Measurements from ENCODE around the gene MID1IP1. TPM values are rescaled to one million over a fixed set of nuclear protein-coding genes. Genes with fewer than 3 reads are reported as not detected.

Gene MID1IP1
- total RNA-seq (10 to 100 TPM; 16.4 to 61.7 (median 55.0) TPM), polyA plus RNA-seq (10 to 100 TPM; 15.7 to 23.9 TPM), total RNA-seq (31.8 reads per million, percentile 61 among the genes with 10 or more reads in this experiment)

DNA sequence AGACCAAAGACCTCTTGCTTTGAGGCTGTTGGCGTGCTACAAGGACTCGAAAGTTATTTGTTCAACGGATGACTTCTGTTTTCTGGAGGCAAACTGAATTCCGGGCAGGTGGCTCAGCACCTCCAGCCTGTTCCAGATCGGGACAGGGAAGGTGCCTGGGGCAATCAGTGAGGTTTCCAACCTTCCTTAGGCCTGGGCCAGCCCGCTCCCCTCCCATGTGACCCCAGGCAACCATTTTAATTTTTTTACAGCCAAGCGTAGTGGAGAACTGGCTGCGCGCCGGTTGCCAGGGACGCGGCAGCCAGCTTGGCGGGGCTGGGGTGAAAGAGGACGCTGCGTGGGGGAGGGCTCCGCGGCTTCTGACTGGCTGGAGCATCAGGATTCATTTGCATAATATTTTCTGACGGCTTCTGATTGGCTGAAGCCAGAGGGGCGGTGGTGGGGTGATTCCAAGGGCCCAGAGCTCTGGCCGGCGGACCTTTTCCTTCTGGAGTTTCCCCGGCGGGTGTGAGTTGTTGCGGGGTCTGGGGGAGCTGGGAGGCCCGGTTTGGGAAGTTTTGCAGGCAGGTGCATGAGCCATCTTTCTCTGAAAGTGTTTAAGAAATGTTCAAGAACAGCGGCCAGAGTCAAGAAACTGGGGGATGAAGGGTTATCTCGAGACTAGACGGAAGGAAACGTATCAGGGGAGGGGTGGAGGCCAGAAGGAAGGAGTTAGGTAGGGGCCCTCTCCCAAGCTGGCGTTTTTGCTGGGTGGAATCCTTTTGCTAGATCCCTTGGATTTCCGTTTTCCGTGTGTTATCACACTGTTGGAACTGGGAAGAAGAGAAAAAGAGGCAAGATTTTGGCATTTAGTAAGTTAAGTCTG, at the start of gene MID1IP1:
Gene MID1IP1 (plus strand): TSS at position 479 of the 865 bp plus-strand sequence. CDS start 3,488 bp downstream, outside the sequence.
- peaks cover 0 to 16% (median 13%) of the 10 kb centered on the region in 7 donors for H3K4me1 Mint-ChIP-seq
- intact Hi-C loops (cut with micrococcal nuclease) = loop anchor here (1.0 to 10.0 kb wide), 14 partner anchors 16 to 1934 kb away; partner anchors contain the start of genes BCOR (in 2 of the 2), MED14 (in 2 of the 2), ATP6AP2 (in 1 of the 2) and CXorf38 (in 1 of the 2)
- peaks cover 0 to 25% (median 4%) of the 10 kb centered on the region in 5 donors for H3K36me3 Mint-ChIP-seq
- H3K27ac Mint-ChIP-seq = peak within 1 kb of the TSS; percentile 92 to 98 (median 95)
- no peaks in the 10 kb centered on the region for H3K27me3 ChIP-seq (ENCODE audit: control insufficient read depth in 2 of 2, insufficient read depth in 2 of 2, low read length in 2 of 2)
- ATAC-seq (peak; percentile 77), DNase-seq (peak; percentile 57 to 87 (median 84))
- no peaks in the 10 kb centered on the region for H3K9me3 ChIP-seq (ENCODE audit: control insufficient read depth in 2 of 3, low read length in 3 of 3)
- H3K27ac ChIP-seq (ENCODE audit: low read depth, low read length) = peak within 1 kb of the TSS; percentile 77
- H3K27me3 Mint-ChIP-seq = peaks cover 0 to 6% (median 0%) of the 10 kb centered on the region in 5 donors
- H3K4me3 ChIP-seq (ENCODE audit: low read length) = peak within 1 kb of the TSS; percentile 62
- CTCF ChIA-PET = interaction anchor here (0.7 to 1.4 kb wide), 6 partner anchors 15 to 433 kb away, joined by 3 to 6 read pairs (median 3); no protein-coding TSS in a partner anchor
- peaks cover 0 to 13% (median 0%) of the 10 kb centered on the region in 3 experiments for H3K36me3 ChIP-seq (ENCODE audit: control insufficient read depth in 2 of 3, insufficient read depth in 3 of 3, low read length in 3 of 3)
- H3K9me3 Mint-ChIP-seq = peaks cover 0 to 1% (median 0%) of the 10 kb centered on the region in 11 donors
- no peaks in the 10 kb centered on the region for H3K4me1 ChIP-seq (ENCODE audit: control insufficient read depth in 2 of 2, insufficient read depth in 2 of 2, low read length in 2 of 2)
- H3K4me3 Mint-ChIP-seq = peak within 1 kb of the TSS; percentile 88 to 95 (median 93)
- POLR2A ChIA-PET = interaction anchor here (0.6 to 7.2 kb wide), 10 partner anchors 9 to 1370 kb away, joined by 3 to 51 read pairs (median 4); no protein-coding TSS in a partner anchor

DNA sequence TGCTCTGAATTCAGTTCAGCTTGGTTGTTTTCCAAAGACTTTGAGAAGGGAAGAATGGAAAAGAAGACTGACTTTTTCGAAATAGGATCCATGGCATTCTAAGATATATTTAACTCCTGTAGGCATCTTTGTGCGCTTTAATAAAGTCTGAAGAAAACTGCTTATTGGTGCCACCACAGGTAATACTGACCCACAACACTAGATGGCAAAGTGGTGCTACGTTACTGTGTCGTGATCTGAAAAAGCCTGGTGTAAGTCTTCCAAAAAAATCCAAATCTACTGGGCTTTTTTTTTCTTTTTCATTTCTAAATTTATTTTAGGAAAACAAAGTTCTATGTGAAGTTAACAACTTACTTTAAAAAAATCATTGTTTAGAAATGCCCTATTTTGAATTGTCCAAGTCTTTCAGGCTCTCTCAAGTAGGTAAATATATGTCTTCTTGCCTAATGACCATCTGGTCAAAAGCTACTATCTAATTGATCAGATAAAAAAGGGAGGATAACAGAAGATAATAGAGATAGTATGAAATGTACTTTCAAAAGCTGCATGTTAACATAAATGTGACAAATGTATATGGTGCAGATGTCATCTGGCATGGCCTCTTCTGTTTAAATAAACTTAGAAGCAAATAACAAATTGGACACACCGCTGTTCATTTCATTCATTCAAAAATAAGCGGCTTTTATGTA, 47.0 kb upstream of the MID1IP1 start:
- H3K4me1 ChIP-seq (ENCODE audit: control insufficient read depth in 2 of 2, insufficient read depth in 2 of 2, low read length in 2 of 2) = no peaks in the 10 kb centered on the region
- H3K4me3 Mint-ChIP-seq = no peak overlapping the region
- H3K9me3 ChIP-seq (ENCODE audit: control insufficient read depth in 2 of 3, low read length in 3 of 3) = no peaks in the 10 kb centered on the region
- H3K27ac ChIP-seq (ENCODE audit: low read depth, low read length) = no peak overlapping the region
- no peaks in the 10 kb centered on the region for H3K27me3 Mint-ChIP-seq
- H3K4me1 Mint-ChIP-seq = no peaks in the 10 kb centered on the region
- H3K4me3 ChIP-seq (ENCODE audit: low read length) = no peak overlapping the region
- H3K36me3 Mint-ChIP-seq = no peaks in the 10 kb centered on the region
- H3K9me3 Mint-ChIP-seq = peaks cover 0 to 3% (median 0%) of the 10 kb centered on the region in 11 donors
- CTCF ChIA-PET = interaction anchor here (0.7 to 1.7 kb wide), 2 partner anchors 395 to 398 kb away, joined by 3 to 6 read pairs; no protein-coding TSS in a partner anchor
- peak in 6 of 9 donors; percentile 1 to 40 (median 32) for DNase-seq
- H3K27ac Mint-ChIP-seq = no peak overlapping the region
- no peaks in the 10 kb centered on the region for H3K27me3 ChIP-seq (ENCODE audit: control insufficient read depth in 2 of 2, insufficient read depth in 2 of 2, low read length in 2 of 2)
- peak; percentile 65 for ATAC-seq
- H3K36me3 ChIP-seq (ENCODE audit: control insufficient read depth in 2 of 3, insufficient read depth in 3 of 3, low read length in 3 of 3) = no peaks in the 10 kb centered on the region
- POLR2A ChIA-PET = no interaction called here
- intact Hi-C loops (cut with micrococcal nuclease) = loop anchor here (1.0 to 10.0 kb wide), 4 partner anchors 89 to 488 kb away; no protein-coding TSS in a partner anchor

GRCh38 chrX:38754818-38755718, 46.2 kb upstream of the MID1IP1 start:
- no peaks in the 10 kb centered on the region for H3K36me3 Mint-ChIP-seq
- H3K9me3 Mint-ChIP-seq = peaks cover 0 to 6% (median 0%) of the 10 kb centered on the region in 11 donors
- H3K27ac ChIP-seq (ENCODE audit: low read depth, low read length) = no peak overlapping the region
- H3K27me3 ChIP-seq (ENCODE audit: control insufficient read depth in 2 of 2, insufficient read depth in 2 of 2, low read length in 2 of 2) = no peaks in the 10 kb centered on the region
- ChIA-PET CTCF (interaction anchor here (1.7 kb wide), 1 partner anchor 394 kb away, joined by 6 read pairs; no protein-coding TSS in a partner anchor), POLR2A (no interaction called here)
- no peaks in the 10 kb centered on the region for H3K36me3 ChIP-seq (ENCODE audit: control insufficient read depth in 2 of 3, insufficient read depth in 3 of 3, low read length in 3 of 3)
- H3K4me3 Mint-ChIP-seq = no peak overlapping the region
- no peak overlapping the region for H3K4me3 ChIP-seq (ENCODE audit: low read length)
- H3K4me1 Mint-ChIP-seq = no peaks in the 10 kb centered on the region
- no peak overlapping the region for H3K27ac Mint-ChIP-seq
- DNase-seq (no peak), ATAC-seq (no peak)
- no peaks in the 10 kb centered on the region for H3K4me1 ChIP-seq (ENCODE audit: control insufficient read depth in 2 of 2, insufficient read depth in 2 of 2, low read length in 2 of 2)
- intact Hi-C loops (cut with micrococcal nuclease) = loop anchor here (1.0 to 10.0 kb wide), 4 partner anchors 90 to 487 kb away; no protein-coding TSS in a partner anchor
- H3K9me3 ChIP-seq (ENCODE audit: control insufficient read depth in 2 of 3, low read length in 3 of 3) = no peaks in the 10 kb centered on the region
- H3K27me3 Mint-ChIP-seq = no peaks in the 10 kb centered on the region

DNA sequence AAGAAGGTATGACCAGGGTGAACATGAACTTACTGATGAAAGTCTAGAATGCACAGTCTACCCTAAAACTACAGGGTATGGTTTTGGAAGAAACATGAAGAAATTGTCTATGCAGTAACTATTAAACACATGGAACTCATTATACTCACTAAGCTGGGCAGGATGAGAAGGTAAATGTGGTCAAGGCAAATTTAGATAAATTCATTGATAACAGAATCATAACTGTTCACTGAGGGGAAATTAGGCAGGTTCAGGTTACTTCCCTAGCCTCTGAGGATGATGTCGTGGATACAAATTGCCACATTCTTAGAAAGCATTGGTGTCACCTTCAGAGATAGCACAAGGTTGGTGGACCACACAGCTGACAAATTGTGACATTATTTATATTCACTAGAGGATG, 40.4 kb upstream of the MID1IP1 start:
- Histone ChIP-seq H3K4me3 (ENCODE audit: low read length) (no peak overlapping the region), H3K36me3 (ENCODE audit: control insufficient read depth in 2 of 3, insufficient read depth in 3 of 3, low read length in 3 of 3) (no peaks in the 10 kb centered on the region), H3K9me3 (ENCODE audit: control insufficient read depth in 2 of 3, low read length in 3 of 3) (no peaks in the 10 kb centered on the region), H3K27ac (ENCODE audit: low read depth, low read length) (no peak overlapping the region), H3K27me3 (ENCODE audit: control insufficient read depth in 2 of 2, insufficient read depth in 2 of 2, low read length in 2 of 2) (no peaks in the 10 kb centered on the region), H3K4me1 (ENCODE audit: control insufficient read depth in 2 of 2, insufficient read depth in 2 of 2, low read length in 2 of 2) (no peaks in the 10 kb centered on the region)
- Mint-ChIP-seq H3K27me3 (no peaks in the 10 kb centered on the region), H3K4me1 (no peaks in the 10 kb centered on the region), H3K4me3 (no peak overlapping the region), H3K9me3 (peaks cover 0 to 6% (median 0%) of the 10 kb centered on the region in 11 donors), H3K27ac (no peak overlapping the region), H3K36me3 (no peaks in the 10 kb centered on the region)
- ATAC-seq (no peak), DNase-seq (no peak)
- intact Hi-C loops (cut with micrococcal nuclease) = no loop called here
- ChIA-PET CTCF (no interaction called here), POLR2A (no interaction called here)

GRCh38 chrX:38768079-38768478, 33.2 kb upstream of the MID1IP1 start:
- H3K4me1 ChIP-seq (ENCODE audit: control insufficient read depth in 2 of 2, insufficient read depth in 2 of 2, low read length in 2 of 2) = no peaks in the 10 kb centered on the region
- H3K9me3 ChIP-seq (ENCODE audit: control insufficient read depth in 2 of 3, low read length in 3 of 3) = no peaks in the 10 kb centered on the region
- no peak for ATAC-seq
- Mint-ChIP-seq H3K27me3 (peaks cover 0 to 4% (median 0%) of the 10 kb centered on the region in 5 donors), H3K4me1 (no peaks in the 10 kb centered on the region), H3K9me3 (no peaks in the 10 kb centered on the region), H3K36me3 (no peaks in the 10 kb centered on the region), H3K27ac (no peak overlapping the region), H3K4me3 (no peak overlapping the region)
- DNase-seq = peak in 5 of 9 donors; percentile 8 to 40 (median 19)
- H3K27me3 ChIP-seq (ENCODE audit: control insufficient read depth in 2 of 2, insufficient read depth in 2 of 2, low read length in 2 of 2) = no peaks in the 10 kb centered on the region
- ChIA-PET CTCF (interaction anchor here (0.6 to 1.7 kb wide), 6 partner anchors 34 to 1400 kb away, joined by 3 to 9 read pairs (median 4); no protein-coding TSS in a partner anchor), POLR2A (interaction anchor here (0.6 kb wide), 1 partner anchor 21 kb away, joined by 3 read pairs; no protein-coding TSS in a partner anchor)
- H3K27ac ChIP-seq (ENCODE audit: low read depth, low read length) = no peak overlapping the region
- H3K4me3 ChIP-seq (ENCODE audit: low read length) = no peak overlapping the region
- intact Hi-C loops (cut with micrococcal nuclease) = loop anchor here (1.0 to 5.0 kb wide), 3 partner anchors 217 to 474 kb away; no protein-coding TSS in a partner anchor
- H3K36me3 ChIP-seq (ENCODE audit: control insufficient read depth in 2 of 3, insufficient read depth in 3 of 3, low read length in 3 of 3) = no peaks in the 10 kb centered on the region
